HEK293 (cell line): ENCODE data around the gene ITPR3.

ENCODE experiments used
- EGR2 ChIP-seq: fragments of 450-650 bp; formaldehyde crosslinking; IDR thresholded peaks from 2 replicates; pipeline ENCODE4 v1.5.1; 2016; ENCODE audit warnings: low read depth, missing biosample characterization, missing genetic modification characterization
- YY1 ChIP-seq: fragments of 450-650 bp; formaldehyde crosslinking; IDR thresholded peaks from 2 replicates; pipeline ENCODE4 v1.5.1; 2018; ENCODE audit warnings: missing biosample characterization, missing genetic modification characterization
- ZNF211 ChIP-seq: fragments of 450-650 bp; formaldehyde crosslinking; IDR thresholded peaks from 2 replicates; pipeline ENCODE4 v1.5.1; 2016; ENCODE audit warnings: low read depth, missing biosample characterization, missing genetic modification characterization
- ZNF37A ChIP-seq: fragments of 450-650 bp; IDR thresholded peaks from 2 replicates; pipeline ENCODE4 v1.5.1; 2018; ENCODE audit warnings: missing biosample characterization, missing genetic modification characterization
- ZNF629 ChIP-seq: fragments of 450-650 bp; formaldehyde crosslinking; IDR thresholded peaks from 2 replicates; pipeline ENCODE4 v1.5.1; 2017; ENCODE audit warnings: missing biosample characterization, missing genetic modification characterization
- ZNF701 ChIP-seq: fragments of 450-650 bp; formaldehyde crosslinking; IDR thresholded peaks from 2 replicates; pipeline ENCODE4 v1.5.1; 2016; ENCODE audit warnings: missing biosample characterization, missing genetic modification characterization
- ZNF785 ChIP-seq: fragments of 450-650 bp; formaldehyde crosslinking; IDR thresholded peaks from 2 replicates; pipeline ENCODE4 v1.5.1; 2016; ENCODE audit warnings: missing biosample characterization, missing genetic modification characterization
- ZSCAN23 ChIP-seq: fragments of 450-650 bp; formaldehyde crosslinking; IDR thresholded peaks from 2 replicates; pipeline ENCODE4 v1.5.1; 2016; ENCODE audit warnings: missing biosample characterization, missing genetic modification characterization
- ZSCAN30 ChIP-seq: fragments of 450-650 bp; IDR thresholded peaks from 2 replicates; pipeline ENCODE4 v1.5.1; 2018; ENCODE audit warnings: missing biosample characterization, mild to moderate bottlenecking, missing genetic modification characterization, moderate library complexity
- TF ChIP-seq, protein P1 (sequence below): fragments of 450-650 bp; formaldehyde crosslinking; IDR thresholded peaks from 2 replicates; pipeline ENCODE4 v1.5.1; 2016; ENCODE audit warnings: missing biosample characterization, missing genetic modification characterization
- TF ChIP-seq, protein P2 (sequence below): fragments of 450-650 bp; formaldehyde crosslinking; IDR thresholded peaks from 2 replicates; pipeline ENCODE4 v1.5.1; 2016; ENCODE audit warnings: missing biosample characterization, missing genetic modification characterization
- TF ChIP-seq, protein P3 (sequence below): IDR thresholded peaks from 2 replicates; pipeline ENCODE4 v1.6.1; 2011; ENCODE audit warnings: mild to moderate bottlenecking, low read depth, low read length, borderline replicate concordance

DNA sequence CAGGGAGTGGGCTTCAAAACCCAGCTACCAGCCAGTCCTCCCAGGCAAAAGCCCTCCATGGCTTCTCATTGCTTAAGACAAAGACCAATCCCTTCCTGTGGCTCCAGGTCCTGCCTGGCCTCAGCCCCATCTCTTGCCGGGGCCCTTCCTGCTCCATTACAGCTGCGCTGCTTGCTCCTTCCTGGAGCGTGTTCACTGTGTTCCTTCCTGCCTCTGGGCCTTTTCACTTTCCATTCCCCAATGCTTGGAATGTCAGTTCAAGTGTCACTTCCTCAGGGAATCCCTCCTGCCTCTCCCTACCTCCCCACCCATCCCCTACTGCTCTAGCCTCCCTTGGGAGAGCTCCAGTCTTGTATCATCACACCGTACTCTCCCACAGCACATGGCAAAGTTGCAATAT lies 11.1 kb upstream of the ITPR3 start:
- TF ChIP-seq, protein P1, sequence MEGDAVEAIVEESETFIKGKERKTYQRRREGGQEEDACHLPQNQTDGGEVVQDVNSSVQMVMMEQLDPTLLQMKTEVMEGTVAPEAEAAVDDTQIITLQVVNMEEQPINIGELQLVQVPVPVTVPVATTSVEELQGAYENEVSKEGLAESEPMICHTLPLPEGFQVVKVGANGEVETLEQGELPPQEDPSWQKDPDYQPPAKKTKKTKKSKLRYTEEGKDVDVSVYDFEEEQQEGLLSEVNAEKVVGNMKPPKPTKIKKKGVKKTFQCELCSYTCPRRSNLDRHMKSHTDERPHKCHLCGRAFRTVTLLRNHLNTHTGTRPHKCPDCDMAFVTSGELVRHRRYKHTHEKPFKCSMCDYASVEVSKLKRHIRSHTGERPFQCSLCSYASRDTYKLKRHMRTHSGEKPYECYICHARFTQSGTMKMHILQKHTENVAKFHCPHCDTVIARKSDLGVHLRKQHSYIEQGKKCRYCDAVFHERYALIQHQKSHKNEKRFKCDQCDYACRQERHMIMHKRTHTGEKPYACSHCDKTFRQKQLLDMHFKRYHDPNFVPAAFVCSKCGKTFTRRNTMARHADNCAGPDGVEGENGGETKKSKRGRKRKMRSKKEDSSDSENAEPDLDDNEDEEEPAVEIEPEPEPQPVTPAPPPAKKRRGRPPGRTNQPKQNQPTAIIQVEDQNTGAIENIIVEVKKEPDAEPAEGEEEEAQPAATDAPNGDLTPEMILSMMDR (tag by site-specific recombination) = no peak
- no peak for TF ChIP-seq ZNF785 (tag by site-specific recombination)
- TF ChIP-seq YY1 = no peak
- TF ChIP-seq, protein P2, sequence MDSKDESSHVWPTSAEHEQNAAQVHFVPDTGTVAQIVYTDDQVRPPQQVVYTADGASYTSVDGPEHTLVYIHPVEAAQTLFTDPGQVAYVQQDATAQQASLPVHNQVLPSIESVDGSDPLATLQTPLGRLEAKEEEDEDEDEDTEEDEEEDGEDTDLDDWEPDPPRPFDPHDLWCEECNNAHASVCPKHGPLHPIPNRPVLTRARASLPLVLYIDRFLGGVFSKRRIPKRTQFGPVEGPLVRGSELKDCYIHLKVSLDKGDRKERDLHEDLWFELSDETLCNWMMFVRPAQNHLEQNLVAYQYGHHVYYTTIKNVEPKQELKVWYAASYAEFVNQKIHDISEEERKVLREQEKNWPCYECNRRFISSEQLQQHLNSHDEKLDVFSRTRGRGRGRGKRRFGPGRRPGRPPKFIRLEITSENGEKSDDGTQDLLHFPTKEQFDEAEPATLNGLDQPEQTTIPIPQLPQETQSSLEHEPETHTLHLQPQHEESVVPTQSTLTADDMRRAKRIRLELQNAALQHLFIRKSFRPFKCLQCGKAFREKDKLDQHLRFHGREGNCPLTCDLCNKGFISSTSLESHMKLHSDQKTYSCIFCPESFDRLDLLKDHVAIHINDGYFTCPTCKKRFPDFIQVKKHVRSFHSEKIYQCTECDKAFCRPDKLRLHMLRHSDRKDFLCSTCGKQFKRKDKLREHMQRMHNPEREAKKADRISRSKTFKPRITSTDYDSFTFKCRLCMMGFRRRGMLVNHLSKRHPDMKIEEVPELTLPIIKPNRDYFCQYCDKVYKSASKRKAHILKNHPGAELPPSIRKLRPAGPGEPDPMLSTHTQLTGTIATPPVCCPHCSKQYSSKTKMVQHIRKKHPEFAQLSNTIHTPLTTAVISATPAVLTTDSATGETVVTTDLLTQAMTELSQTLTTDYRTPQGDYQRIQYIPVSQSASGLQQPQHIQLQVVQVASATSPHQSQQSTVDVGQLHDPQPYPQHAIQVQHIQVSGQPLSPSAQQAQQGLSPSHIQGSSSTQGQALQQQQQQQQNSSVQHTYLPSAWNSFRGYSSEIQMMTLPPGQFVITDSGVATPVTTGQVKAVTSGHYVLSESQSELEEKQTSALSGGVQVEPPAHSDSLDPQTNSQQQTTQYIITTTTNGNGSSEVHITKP (tag by site-specific recombination) = no peak
- no peak for TF ChIP-seq ZSCAN23
- TF ChIP-seq ZSCAN30 = no peak
- TF ChIP-seq EGR2 (tag by site-specific recombination) = no peak
- no peak for TF ChIP-seq ZNF37A (tag by site-specific recombination)
- TF ChIP-seq ZNF211 (tag by site-specific recombination) = no peak
- TF ChIP-seq, protein P3, sequence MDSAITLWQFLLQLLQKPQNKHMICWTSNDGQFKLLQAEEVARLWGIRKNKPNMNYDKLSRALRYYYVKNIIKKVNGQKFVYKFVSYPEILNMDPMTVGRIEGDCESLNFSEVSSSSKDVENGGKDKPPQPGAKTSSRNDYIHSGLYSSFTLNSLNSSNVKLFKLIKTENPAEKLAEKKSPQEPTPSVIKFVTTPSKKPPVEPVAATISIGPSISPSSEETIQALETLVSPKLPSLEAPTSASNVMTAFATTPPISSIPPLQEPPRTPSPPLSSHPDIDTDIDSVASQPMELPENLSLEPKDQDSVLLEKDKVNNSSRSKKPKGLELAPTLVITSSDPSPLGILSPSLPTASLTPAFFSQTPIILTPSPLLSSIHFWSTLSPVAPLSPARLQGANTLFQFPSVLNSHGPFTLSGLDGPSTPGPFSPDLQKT = no peak
- TF ChIP-seq ZNF701 = no peak
- TF ChIP-seq ZNF629 = no peak
